IMR-90 (cell line): ENCODE results near the gene PLXNC1. TPM values are rescaled to one million over a fixed set of nuclear protein-coding genes. Genes with fewer than 3 reads are reported as not detected.

ENCODE experiments used
- ATAC-seq: fragments of 200-7000 bp; cut with Tn5 transposase; 2 replicates; pipeline ENCODE4 v1.9.1; 2020; ENCODE audit warnings: low read depth, mild to moderate bottlenecking, moderate library complexity
- BruUV-seq: library from RNA; stranded (reverse); fragments of 400-500 nt; replicated peaks from 2 replicates; lab custom pipeline; 2021; lab: Mats Ljungman, UMichigan
- CTCF ChIA-PET: fragments of 300-600 bp; formaldehyde crosslinking; extraction: SDS; loops from one replicate; lab custom pipeline; 2021; ENCODE audit warnings: antibody characterized with exemption; lab: Yijun Ruan, JAX
- POLR2A ChIA-PET: fragments of 300-600 bp; sonication (Branson Sonifier 250); formaldehyde crosslinking; loops from one replicate; lab custom pipeline; 2022; ENCODE audit warnings: antibody characterized with exemption; ENCODE audit not compliant: unreplicated experiment; lab: Charles Lee
- DNase-seq: peaks from one replicate; pipeline ENCODE4 v3.0.0; 2013
- H2AFZ ChIP-seq: replicated peaks from 2 replicates; pipeline ENCODE3; 2013; ENCODE audit warnings: low read length, mild to moderate bottlenecking; ENCODE audit not compliant: poor library complexity
- H2AK5ac ChIP-seq: 2 replicates; pipeline ENCODE4 v1.6.1; 2013; ENCODE audit warnings: low read depth, low read length, inconsistent platforms
- H2AK9ac ChIP-seq: replicated peaks from 2 replicates; pipeline ENCODE3; 2013; ENCODE audit warnings: mild to moderate bottlenecking, low read depth, low read length, moderate library complexity; ENCODE audit not compliant: poor library complexity
- H2BK120ac ChIP-seq: 2 replicates; pipeline ENCODE4 v1.6.1; 2013; ENCODE audit warnings: low read depth, low read length, inconsistent platforms
- H2BK15ac ChIP-seq: 3 replicates; pipeline ENCODE4 v1.6.1; 2013; ENCODE audit warnings: low read depth, low read length, inconsistent platforms
- H2BK20ac ChIP-seq: 2 replicates; pipeline ENCODE4 v1.6.1; 2013; ENCODE audit warnings: low read depth, mild to moderate bottlenecking, inconsistent platforms, low read length, moderate library complexity
- H2BK5ac ChIP-seq: 2 replicates; pipeline ENCODE4 v1.6.1; 2013; ENCODE audit warnings: mild to moderate bottlenecking, low read depth, low read length, inconsistent platforms; ENCODE audit not compliant: poor library complexity, severe bottlenecking
- H3K14ac ChIP-seq: replicated peaks from 2 replicates; pipeline ENCODE4 v1.6.1; 2013; ENCODE audit warnings: low read depth, low read length, inconsistent platforms
- H3K18ac ChIP-seq: 2 replicates; pipeline ENCODE4 v1.6.1; 2013; ENCODE audit warnings: low read depth, low read length, control low read depth
- H3K23ac ChIP-seq: 2 replicates; pipeline ENCODE4 v1.6.1; 2013; ENCODE audit warnings: low read depth, low read length, inconsistent platforms
- H3K27ac ChIP-seq: 2 replicates; pipeline ENCODE4 v1.5.1; 2013; ENCODE audit warnings: mild to moderate bottlenecking, control low read depth, low read length; ENCODE audit not compliant: insufficient read depth
- H3K27me3 ChIP-seq: 2 replicates; pipeline ENCODE4 v1.6.1; 2013; ENCODE audit warnings: low read length; ENCODE audit not compliant: control insufficient read depth, insufficient read depth
- H3K36me3 ChIP-seq: 2 replicates; pipeline ENCODE4 v1.6.1; 2013; ENCODE audit warnings: low read length, mixed read lengths; ENCODE audit not compliant: control insufficient read depth, insufficient read depth
- H3K4ac ChIP-seq: 2 replicates; pipeline ENCODE4 v1.6.1; 2013; ENCODE audit warnings: low read depth, low read length, inconsistent platforms
- H3K4me1 ChIP-seq: 2 replicates; pipeline ENCODE4 v1.6.1; 2013; ENCODE audit warnings: low read length, mixed read lengths; ENCODE audit not compliant: control insufficient read depth, insufficient read depth
- H3K4me2 ChIP-seq: 2 replicates; pipeline ENCODE4 v1.6.1; 2013; ENCODE audit warnings: low read depth, mild to moderate bottlenecking, control low read depth, low read length, moderate library complexity
- H3K4me3 ChIP-seq: 2 replicates; pipeline ENCODE4 v1.5.1; 2013; ENCODE audit warnings: low read depth, mild to moderate bottlenecking, control low read depth, low read length, moderate library complexity; ENCODE audit not compliant: insufficient read depth
- H3K56ac ChIP-seq: 2 replicates; pipeline ENCODE4 v1.6.1; 2013; ENCODE audit warnings: low read length, inconsistent platforms; ENCODE audit not compliant: insufficient read depth; ENCODE audit errors: extremely low read depth
- H3K79me1 ChIP-seq, 2 experiments: 2 replicates each; pipeline ENCODE4 v1.6.1; 2013; ENCODE audit warnings: low read length in 2 of 2, inconsistent platforms in 1 of 2, low read depth in 1 of 2
- H3K9ac ChIP-seq: 2 replicates; pipeline ENCODE4 v1.6.1; 2013; ENCODE audit warnings: low read depth, low read length, control low read depth
- H3K9me1 ChIP-seq: 2 replicates; pipeline ENCODE4 v1.6.1; 2013; ENCODE audit warnings: low read length, inconsistent platforms; ENCODE audit not compliant: insufficient read depth
- H3K9me3 ChIP-seq: 2 replicates; pipeline ENCODE4 v1.6.1; 2013; ENCODE audit warnings: low read length; ENCODE audit not compliant: control insufficient read depth, insufficient read depth
- H4K20me1 ChIP-seq: 2 replicates; pipeline ENCODE4 v1.6.1; 2013; ENCODE audit warnings: low read length, inconsistent platforms; ENCODE audit not compliant: insufficient read depth
- H4K5ac ChIP-seq: 2 replicates; pipeline ENCODE4 v1.6.1; 2013; ENCODE audit warnings: mild to moderate bottlenecking, low read depth, low read length, control low read depth
- H4K8ac ChIP-seq, 2 experiments: 2 replicates each; pipeline ENCODE4 v1.6.1; 2013; ENCODE audit warnings: low read depth in 2 of 2, low read length in 2 of 2, control low read depth in 1 of 2, inconsistent platforms in 1 of 2
- H4K91ac ChIP-seq: 2 replicates; pipeline ENCODE4 v1.6.1; 2013; ENCODE audit warnings: low read depth, low read length, inconsistent platforms; ENCODE audit not compliant: insufficient read depth
- BHLHE40 ChIP-seq: fragments of 150-350 bp; IDR thresholded peaks from 2 replicates; pipeline ENCODE4 v1.6.1; 2016; ENCODE audit warnings: mild to moderate bottlenecking, low read depth, low read length
- CEBPB ChIP-seq: IDR thresholded peaks from 2 replicates; pipeline ENCODE4 v1.6.1; 2012; ENCODE audit warnings: low read depth, low read length, improper control_type of control experiment
- CHD1 ChIP-seq: IDR thresholded peaks from 2 replicates; pipeline ENCODE4 v1.6.1; 2012; ENCODE audit warnings: low read depth, low read length, improper control_type of control experiment
- CTCF ChIP-seq: conservative IDR thresholded peaks from 2 replicates; pipeline ENCODE4 v1.5.1; 2012; ENCODE audit warnings: mild to moderate bottlenecking, low read depth, low read length, improper control_type of control experiment
- ELK1 ChIP-seq: fragments of 150-350 bp; IDR thresholded peaks from 2 replicates; pipeline ENCODE4 v1.6.1; 2016; ENCODE audit warnings: low read depth, mild to moderate bottlenecking, low read length, moderate library complexity, borderline replicate concordance
- FOS ChIP-seq: fragments of 150-350 bp; IDR thresholded peaks from 2 replicates; pipeline ENCODE4 v1.6.1; 2016; ENCODE audit warnings: low read depth, low read length
- MAFK ChIP-seq: IDR thresholded peaks from 2 replicates; pipeline ENCODE4 v1.6.1; 2012; ENCODE audit warnings: low read depth, low read length, improper control_type of control experiment
- MAZ ChIP-seq: IDR thresholded peaks from 2 replicates; pipeline ENCODE4 v1.6.1; 2012; ENCODE audit warnings: low read depth, mild to moderate bottlenecking, low read length, improper control_type of control experiment, moderate library complexity, borderline replicate concordance
- MXI1 ChIP-seq: IDR thresholded peaks from 2 replicates; pipeline ENCODE4 v1.6.1; 2012; ENCODE audit warnings: low read depth, mild to moderate bottlenecking, low read length, moderate library complexity, borderline replicate concordance
- NFE2L2 ChIP-seq: fragments of 150-350 bp; IDR thresholded peaks from 2 replicates; pipeline ENCODE4 v1.6.1; 2016; ENCODE audit warnings: low read depth, mild to moderate bottlenecking, low read length
- POLR2A ChIP-seq: IDR thresholded peaks from 2 replicates; pipeline ENCODE4 v1.6.1; 2012; ENCODE audit warnings: mild to moderate bottlenecking, low read depth, low read length
- RAD21 ChIP-seq: IDR thresholded peaks from 2 replicates; pipeline ENCODE4 v1.6.1; 2012; ENCODE audit warnings: low read length, improper control_type of control experiment
- RCOR1 ChIP-seq: IDR thresholded peaks from 2 replicates; pipeline ENCODE4 v1.6.1; 2012; ENCODE audit warnings: mild to moderate bottlenecking, low read length, improper control_type of control experiment; ENCODE audit not compliant: insufficient replicate concordance
- RFX5 ChIP-seq: IDR thresholded peaks from 2 replicates; pipeline ENCODE4 v1.8.0; 2012; ENCODE audit warnings: low read depth, mild to moderate bottlenecking, low read length, moderate library complexity
- USF2 ChIP-seq: fragments of 150-350 bp; IDR thresholded peaks from 2 replicates; pipeline ENCODE4 v1.6.1; 2017; ENCODE audit warnings: mild to moderate bottlenecking, antibody characterized with exemption, low read length, low read depth
- WGBS, 2 experiments: methylation state at CpG; one replicate each; pipeline versions ENCODE4 v1.1.5 to v1.1.7; 2013; ENCODE audit warnings: missing lambda C conversion rate in 2 of 2; ENCODE audit not compliant: insufficient read length in 1 of 2; ENCODE audit errors: extremely low coverage in 2 of 2; 5-methylcytosine and 5-hydroxymethylcytosine counted together
- dilution Hi-C: fragments of 300-500 bp; cut with HindIII; formaldehyde crosslinking; loops from one replicate; pipeline ENCODE4 v1.14.3; 2018; ENCODE audit warnings: low sequenced_read_pairs; ENCODE audit not compliant: unreplicated experiment
- in situ Hi-C: fragments of 300-500 bp; cut with MboI; formaldehyde crosslinking; loops from 3 replicates; pipeline ENCODE4 v1.14.3; 2019; ENCODE audit warnings: low sequenced_read_pairs, inconsistent platforms, mixed read lengths
- intact Hi-C: fragments of 100-400 bp; cut with micrococcal nuclease; formaldehyde crosslinking; loops from 2 replicates; pipeline ENCODE4 v1.10.0; 2022
- polyA plus RNA-seq, 3 experiments: library from polyadenylated mRNA; depleted of rRNA; stranded (reverse); fragments of >200 nt; gene quantifications; 2 replicates each; pipeline ENCODE4 v1.2.3, GENCODE V29; 2012; ENCODE audit warnings: low replicate concordance in 1 of 3
- total RNA-seq: library from RNA; depleted of rRNA; stranded (reverse); fragments of >200 nt; gene quantifications from 2 replicates; pipeline ENCODE4 v1.2.3, GENCODE V29; 2012

Gene PLXNC1
- total and polyA plus RNA-seq, 2 of the 4 experiments (the other 2 are of a cell fraction): 1.0 to 1.6 TPM

- WGBS, 2 experiments: no CpG with 5 or more reads among the region's 1 CpG
- Histone ChIP-seq H4K20me1 (no peaks in the 10 kb centered on the region), H3K36me3 (no peaks in the 10 kb centered on the region), H3K14ac (no peak overlapping the region), H2BK120ac (no peak overlapping the region), H3K4me1 (no peaks in the 10 kb centered on the region), H3K4ac (no peak overlapping the region), H2AK9ac (no peak overlapping the region), H4K8ac (no peak overlapping the region), H2AFZ (no peak overlapping the region), H2BK15ac (no peak overlapping the region), H3K9me3 (no peaks in the 10 kb centered on the region), H3K56ac (no peak overlapping the region), H3K27ac (no peak overlapping the region), H4K91ac (no peak overlapping the region), H3K9ac (no peak overlapping the region), H4K5ac (no peak overlapping the region), H2BK20ac (no peak overlapping the region), H3K79me1 (no peaks in the 10 kb centered on the region), H3K4me2 (no peak overlapping the region), H3K23ac (no peak overlapping the region), H3K18ac (no peak overlapping the region), H2BK5ac (no peak overlapping the region), H3K9me1 (no peaks in the 10 kb centered on the region), H3K27me3 (peaks cover 18% of the 10 kb centered on the region), H3K4me3 (no peak overlapping the region), H2AK5ac (no peak overlapping the region)
- dilution Hi-C loops (loop anchor here (25.0 kb wide), 1 partner anchor 401 kb away; no protein-coding TSS in a partner anchor), intact Hi-C loops (no loop called here), in situ Hi-C loops (loop anchor here (5.0 to 25.0 kb wide), 3 partner anchors 296 to 1201 kb away; no protein-coding TSS in a partner anchor)
- no TSS peak for BruUV-seq
- POLR2A ChIA-PET: no interaction called here
- ATAC-seq (no peak), DNase-seq (no peak)
- CTCF ChIA-PET: no interaction called here
- TF ChIP-seq MAFK (no peak), USF2 (no peak), CEBPB (no peak), RFX5 (no peak), ELK1 (no peak), POLR2A (no peak), BHLHE40 (no peak), RAD21 (no peak), RCOR1 (no peak), NFE2L2 (no peak), MAZ (no peak), CHD1 (no peak), CTCF (no peak), MXI1 (no peak), FOS (no peak)
These were observed 12.5 kb upstream of the PLXNC1 start for GRCh38 chr12:94135896-94136295.
